HL-60 (cell line): ENCODE data around the gene LRSAM1.

Source experiments
- DNase-seq, 2 experiments: peaks; one replicate each; pipeline ENCODE4 v3.0.0-alpha.2; 2010 to 2020; ENCODE audit warnings: low read depth in 1 of 2, low spot score in 1 of 2
- H3K27ac ChIP-seq: fragments of 250-450 bp; sonication (Bioruptor Pico); replicated peaks from 2 replicates; pipeline ENCODE4 v1.5.1; 2020; ENCODE audit warnings: mild to moderate bottlenecking, moderate library complexity
- H3K27me3 ChIP-seq: fragments of 250-450 bp; sonication (Bioruptor Pico); 2 replicates; pipeline ENCODE4 v1.5.1; 2021; ENCODE audit warnings: mild to moderate bottlenecking, moderate library complexity; ENCODE audit not compliant: insufficient read depth, poor library complexity, severe bottlenecking
- H3K4me3 ChIP-seq: replicated peaks from 2 replicates; pipeline ENCODE4 v1.5.1; 2011; ENCODE audit warnings: mild to moderate bottlenecking, control low read depth, low read length; ENCODE audit not compliant: insufficient read depth
- CTCF ChIP-seq: IDR thresholded peaks from one replicate; pipeline ENCODE4 v1.5.1; 2011; ENCODE audit warnings: low read length, control low read depth, inconsistent platforms; ENCODE audit not compliant: insufficient read depth
- GABPA ChIP-seq: IDR thresholded peaks from 2 replicates; pipeline ENCODE4 v1.6.1; 2012; ENCODE audit warnings: low read depth
- POLR2AphosphoS5 ChIP-seq: IDR thresholded peaks from 2 replicates; pipeline ENCODE4 v1.6.1; 2012; ENCODE audit warnings: low read depth
- REST ChIP-seq: IDR thresholded peaks from 2 replicates; pipeline ENCODE4 v1.6.1; 2012; ENCODE audit warnings: low read depth; ENCODE audit not compliant: insufficient replicate concordance
- SPI1 ChIP-seq: IDR thresholded peaks from 2 replicates; pipeline ENCODE4 v1.6.1; 2012; ENCODE audit warnings: low read depth, mild to moderate bottlenecking, borderline replicate concordance

Gene LRSAM1

GRCh38 chr9:127506814-127507750, 55.8 kb downstream of the LRSAM1 start:
- Histone ChIP-seq H3K27ac (no peak overlapping the region), H3K4me3 (no peak overlapping the region), H3K27me3 (no peaks in the 10 kb centered on the region)
- DNase-seq: no peak
- TF ChIP-seq REST: no peak
- TF ChIP-seq GABPA: no peak
- TF ChIP-seq SPI1: no peak
- no peak for TF ChIP-seq POLR2AphosphoS5
- no peak for TF ChIP-seq CTCF

GRCh38 chr9:127507751-127508648, 56.7 kb downstream of the LRSAM1 start:
- Histone ChIP-seq H3K4me3 (no peak overlapping the region), H3K27me3 (no peaks in the 10 kb centered on the region), H3K27ac (no peak overlapping the region)
- TF ChIP-seq POLR2AphosphoS5: no peak
- TF ChIP-seq SPI1: no peak
- TF ChIP-seq CTCF: no peak
- no peak for TF ChIP-seq GABPA
- TF ChIP-seq REST: no peak
- DNase-seq: no peak

GRCh38 chr9:127508901-127509260, 57.6 kb downstream of the LRSAM1 start:
- H3K27ac ChIP-seq: no peak overlapping the region

More at GRCh38 chr9:127508901-127509260, 57.6 kb downstream of the LRSAM1 start:
- TF ChIP-seq GABPA (no peak), SPI1 (no peak), CTCF (no peak), POLR2AphosphoS5 (no peak), REST (no peak)
- DNase-seq: no peak
- H3K4me3 ChIP-seq: no peak overlapping the region
- H3K27me3 ChIP-seq: no peaks in the 10 kb centered on the region
